HFF-Myc (cell line): ENCODE measurements around the gene SNAPC5.
"Not testable (repeated sequence)": the region's sequence is repeated elsewhere in the genome, so short reads cannot be mapped to it uniquely, and the experiment has no call there.

Experiments
- DNase-seq: peaks from one replicate; pipeline ENCODE4 v3.0.0-alpha.2; 2011; ENCODE audit warnings: low read depth; ENCODE audit errors: extremely low read depth
- H3K4me3 ChIP-seq: replicated peaks from 2 replicates; pipeline ENCODE4 v1.5.1; 2011; ENCODE audit warnings: low read depth, mild to moderate bottlenecking, control low read depth, low read length
- CTCF ChIP-seq: IDR thresholded peaks from 2 replicates; pipeline ENCODE4 v1.5.1; 2012; ENCODE audit warnings: mild to moderate bottlenecking, low read depth, low read length, control low read depth; ENCODE audit errors: missing control alignments

The SNAPC5 gene

DNA sequence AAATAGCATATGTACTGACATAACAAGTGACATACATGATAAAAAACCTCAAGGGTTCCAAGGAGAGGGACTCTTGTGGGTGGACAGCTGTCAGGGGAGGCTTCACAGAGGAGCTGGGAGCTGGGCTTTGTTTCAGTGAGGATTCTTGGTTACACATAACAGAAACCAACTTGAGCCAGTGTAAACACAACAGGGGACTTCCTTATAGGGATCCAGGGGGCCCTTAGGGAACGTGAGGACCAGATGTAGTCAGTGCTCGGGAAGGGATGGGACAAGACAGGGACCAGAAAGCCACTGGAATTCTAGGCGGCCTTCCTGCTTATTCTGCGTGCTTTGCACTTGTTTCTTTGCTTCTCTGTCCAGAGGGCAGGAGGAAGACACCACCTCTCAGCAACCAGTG is 34.9 kb downstream of the SNAPC5 start:
- DNase-seq, result no peak
- TF ChIP-seq CTCF, result no peak
- no peak overlapping the region for H3K4me3 ChIP-seq

GRCh38 chr15:66461917-66462316 is 35.6 kb downstream of the SNAPC5 start:
- no peak for DNase-seq
- H3K4me3 ChIP-seq, result no peak overlapping the region
- no peak for TF ChIP-seq CTCF

GRCh38 chr15:66461294-66461693 is 36.3 kb downstream of the SNAPC5 start:
- not testable (repeated sequence) for DNase-seq, H3K4me3 ChIP-seq

DNA sequence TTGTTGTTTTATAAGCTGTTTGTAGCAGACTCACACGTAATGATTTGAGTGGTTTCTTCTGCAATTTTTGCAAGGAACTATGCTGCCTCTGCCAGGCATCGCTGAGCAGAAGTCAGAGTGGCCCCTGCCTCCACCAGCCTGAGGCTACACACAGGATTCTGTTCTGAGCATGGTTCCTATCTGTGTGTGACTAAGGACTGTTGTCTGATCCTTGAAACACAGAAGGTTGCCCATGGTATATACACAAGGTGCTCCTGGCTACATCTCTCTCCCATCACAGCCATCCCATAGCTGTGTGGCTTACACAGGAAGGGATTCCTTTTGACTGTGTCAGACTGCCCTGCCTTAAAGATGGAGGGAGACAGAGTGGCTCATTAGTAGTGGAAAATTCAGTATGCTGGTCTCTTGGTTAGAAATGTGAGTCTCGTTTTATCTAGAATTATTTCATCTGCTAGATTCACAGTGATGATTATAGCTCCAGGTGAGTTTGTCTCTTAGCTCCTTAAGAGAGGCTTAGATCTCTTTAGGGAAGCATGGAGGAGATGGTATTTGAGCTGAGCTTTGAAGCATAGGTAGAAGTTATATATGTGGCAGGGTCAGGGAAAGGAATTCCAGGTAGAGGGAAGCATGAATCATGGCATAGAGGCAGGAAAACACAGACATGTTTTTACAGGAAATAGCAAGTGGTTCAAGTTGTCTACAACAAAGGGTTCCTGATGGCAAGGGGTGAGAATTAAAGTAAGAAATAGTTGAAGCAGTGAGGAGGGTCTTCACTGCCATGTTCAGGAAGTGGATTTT is 37.5 kb downstream of the SNAPC5 start:
- DNase-seq, result no peak
- H3K4me3 ChIP-seq, result no peak overlapping the region
- TF ChIP-seq CTCF, result no peak

GRCh38 chr15:66456211-66456610 is 41.4 kb downstream of the SNAPC5 start:
- no peak for DNase-seq
- no peak for TF ChIP-seq CTCF
- H3K4me3 ChIP-seq, result no peak overlapping the region

- no peak overlapping the region for H3K4me3 ChIP-seq
- TF ChIP-seq CTCF, result no peak
- DNase-seq, result no peak
Measured at GRCh38 chr15:66454143-66454542, 43.4 kb downstream of the SNAPC5 start.

DNA sequence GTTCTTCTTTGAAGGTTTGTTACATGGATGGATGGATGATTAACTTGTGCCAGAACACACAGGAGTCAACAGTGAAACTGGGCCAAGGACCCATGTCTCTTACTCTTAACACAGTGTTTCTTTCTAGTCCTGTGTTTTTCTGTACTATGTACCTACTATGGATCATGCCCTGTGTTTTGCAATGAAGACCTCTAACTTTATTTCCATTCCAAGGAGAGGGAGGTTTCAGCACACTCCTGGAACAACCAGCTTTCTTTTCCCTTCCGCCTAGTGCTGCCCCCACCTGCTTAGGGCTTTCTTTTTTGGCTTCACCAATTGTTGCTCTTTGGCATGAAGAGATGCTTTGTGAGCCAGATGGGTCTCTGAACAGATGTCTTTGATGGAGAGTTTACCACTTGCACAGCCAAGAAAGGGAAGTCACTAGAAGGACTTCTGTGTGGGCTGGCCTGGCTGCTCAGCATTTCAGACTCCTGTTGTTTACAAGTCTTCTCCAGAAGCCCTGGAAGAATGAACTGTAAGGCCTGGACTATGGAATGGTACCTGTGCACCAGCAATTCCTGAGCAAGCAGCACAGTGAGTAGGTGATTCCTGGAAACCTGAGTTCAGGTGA is 44.5 kb downstream of the SNAPC5 start:
- no peak for DNase-seq
- no peak for TF ChIP-seq CTCF
- no peak overlapping the region for H3K4me3 ChIP-seq
